Kidney (tissue), 14 donors: Measurements from ENCODE around the gene DDI2. TPM values are rescaled to one million over a fixed set of nuclear protein-coding genes. Genes with fewer than 3 reads are reported as not detected.

Experiments used
- DNase-seq, 5 donors: peaks; one replicate each; pipeline ENCODE4 v3.0.0-alpha.2; 2013 to 2020
- FAIRE-seq: peaks from 2 replicates; lab custom pipeline; 2012; peaks lifted over from hg19 to GRCh38; lab: Jason Lieb, UNC
- H3K27ac ChIP-seq, 2 donors: one replicate each; pipeline ENCODE4 v1.7.0; 2013; ENCODE audit warnings: low read depth in 2 of 2, low read length in 2 of 2, inconsistent platforms in 1 of 2
- H3K27me3 ChIP-seq: one replicate; pipeline ENCODE4 v1.7.1; 2013; ENCODE audit warnings: low read length, inconsistent platforms; ENCODE audit not compliant: control insufficient read depth, insufficient read depth
- H3K36me3 ChIP-seq, 3 donors: one replicate each; pipeline versions ENCODE4 v1.7.0 to v1.7.1; 2013; ENCODE audit warnings: low read length in 3 of 3, control low read depth in 1 of 3, inconsistent platforms in 1 of 3; ENCODE audit not compliant: insufficient read depth in 3 of 3, control insufficient read depth in 2 of 3
- H3K4me1 ChIP-seq, 3 donors: one replicate each; pipeline versions ENCODE4 v1.7.0 to v1.7.1; 2013; ENCODE audit warnings: low read length in 3 of 3, inconsistent platforms in 1 of 3, low read depth in 1 of 3; ENCODE audit not compliant: control insufficient read depth in 2 of 3, insufficient read depth in 2 of 3
- H3K4me3 ChIP-seq, 3 donors: one replicate each; pipeline versions ENCODE4 v1.7.0 to v1.8.1; 2013; ENCODE audit warnings: low read length in 3 of 3, control low read depth in 1 of 3, inconsistent platforms in 1 of 3
- H3K9ac ChIP-seq, 3 donors: one replicate each; pipeline versions ENCODE4 v1.7.0 to v1.7.1; 2013; ENCODE audit warnings: low read length in 3 of 3, control low read depth in 1 of 3, inconsistent platforms in 1 of 3
- H3K9me3 ChIP-seq, 3 donors: one replicate each; pipeline versions ENCODE4 v1.7.0 to v1.7.1; 2013; ENCODE audit warnings: low read length in 3 of 3, control low read depth in 1 of 3, inconsistent platforms in 1 of 3; ENCODE audit not compliant: control insufficient read depth in 2 of 3, insufficient read depth in 1 of 3
- intact Hi-C: fragments of 100-400 bp; cut with DNase I; formaldehyde crosslinking; loops from one replicate; pipeline ENCODE4 v1.11.1; 2022
- polyA plus RNA-seq: library from polyadenylated mRNA; stranded (reverse); fragments of 350-450 nt; fragmentation: Illumina TruSeq; extraction: RNeasy Lipid Tissue Mini Kit (QIAGEN cat#74804); gene quantifications from one replicate; pipeline ENCODE4 v1.2.3, GENCODE V29; 2014; ENCODE audit warnings: low read depth, low replicate concordance; ENCODE audit not compliant: insufficient read depth
- total RNA-seq: library from RNA; stranded (reverse); fragmentation: NEBNext Ultra II Directional; extraction: Animal tissue kit (Norgen Biotek cat#: 25700); gene quantifications from one replicate; pipeline ENCODE4 v1.2.1, GENCODE V29; 2021
- TF ChIP-seq, protein P1 (sequence below): IDR thresholded peaks from 3 replicates; pipeline ENCODE4 v1.5.1; 2012; ENCODE audit warnings: mild to moderate bottlenecking, moderate library complexity, borderline replicate concordance; ENCODE audit not compliant: insufficient read depth; ENCODE audit errors: extremely low read depth
- donor health status: control.
- donor health status: control.
- donor health status: control.
- donor health status: control.
- donor health status: control.
- donor health status: DM: yes; HTN: yes; CAD: no.
- donor health status: Normal renal cell carcinoma (clear cell type).

DDI2 gene
- total and polyA plus RNA-seq, 2 donors from 2014 or later, result 4.0 to 28.3 TPM

DNA sequence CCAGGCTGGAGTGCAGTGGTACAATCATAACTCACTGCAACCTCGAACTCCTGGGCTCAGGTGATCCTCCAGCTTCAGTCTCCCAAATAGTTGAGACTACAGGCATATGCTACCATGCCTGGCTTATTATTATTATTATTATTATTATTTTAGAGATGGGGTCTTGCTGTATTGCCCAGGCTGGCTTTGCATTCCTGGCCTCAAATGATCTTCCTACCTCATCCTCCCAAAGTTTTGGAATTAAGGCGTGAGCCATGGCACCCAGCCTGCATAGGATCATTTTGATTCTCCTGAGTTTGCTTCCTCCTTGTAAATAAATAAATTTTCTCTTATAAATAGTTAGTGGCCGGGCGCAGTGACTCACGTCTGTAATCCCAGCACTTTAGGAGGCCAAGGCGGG is 6.2 kb downstream of the DDI2 start:
- Histone ChIP-seq H3K9me3 (no peaks in the 10 kb centered on the region), H3K4me1 (peaks cover 2 to 31% (median 14%) of the 10 kb centered on the region in 3 donors)
- no peak for FAIRE-seq

DNA sequence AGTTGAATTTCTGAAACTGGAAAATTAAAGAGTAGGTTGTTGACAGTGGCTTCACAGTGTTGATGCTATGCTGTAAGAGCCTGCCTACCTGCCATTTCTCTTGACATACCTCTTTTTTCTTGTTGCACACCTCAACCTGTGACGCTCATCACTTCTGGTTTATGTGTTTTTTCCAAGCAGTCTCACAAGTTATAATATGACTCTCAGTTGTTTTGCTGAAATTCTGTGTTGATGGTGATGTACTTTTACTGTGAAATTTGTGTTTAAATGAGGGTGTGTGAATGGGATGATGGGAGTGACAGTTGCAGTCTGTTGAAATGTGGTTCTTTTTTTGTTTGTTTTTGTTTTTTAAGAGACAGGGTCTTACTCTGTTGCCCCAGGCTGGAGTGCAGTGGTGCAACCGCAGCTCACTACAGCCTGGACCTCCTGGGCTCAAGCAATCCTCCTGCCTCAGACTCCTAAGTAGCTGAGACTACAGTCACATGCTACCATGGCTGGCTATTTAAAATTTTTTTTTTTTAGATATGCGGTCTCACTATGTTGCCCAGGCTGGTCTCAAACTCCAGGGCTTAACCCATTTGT is 7.0 kb downstream of the DDI2 start:
- no peak for FAIRE-seq
- no peak overlapping the region for H3K27ac ChIP-seq
- H3K27me3 ChIP-seq, result no peaks in the 10 kb centered on the region
- intact Hi-C loops, result no loop called here
- no peak overlapping the region for H3K9ac ChIP-seq
- DNase-seq, result no peak
- H3K4me3 ChIP-seq, result no peak overlapping the region
- H3K4me1 ChIP-seq, result peaks cover 2 to 31% (median 14%) of the 10 kb centered on the region in 3 donors
- H3K36me3 ChIP-seq, result peaks cover 0 to 21% (median 7%) of the 10 kb centered on the region in 3 donors
- TF ChIP-seq, protein P1, sequence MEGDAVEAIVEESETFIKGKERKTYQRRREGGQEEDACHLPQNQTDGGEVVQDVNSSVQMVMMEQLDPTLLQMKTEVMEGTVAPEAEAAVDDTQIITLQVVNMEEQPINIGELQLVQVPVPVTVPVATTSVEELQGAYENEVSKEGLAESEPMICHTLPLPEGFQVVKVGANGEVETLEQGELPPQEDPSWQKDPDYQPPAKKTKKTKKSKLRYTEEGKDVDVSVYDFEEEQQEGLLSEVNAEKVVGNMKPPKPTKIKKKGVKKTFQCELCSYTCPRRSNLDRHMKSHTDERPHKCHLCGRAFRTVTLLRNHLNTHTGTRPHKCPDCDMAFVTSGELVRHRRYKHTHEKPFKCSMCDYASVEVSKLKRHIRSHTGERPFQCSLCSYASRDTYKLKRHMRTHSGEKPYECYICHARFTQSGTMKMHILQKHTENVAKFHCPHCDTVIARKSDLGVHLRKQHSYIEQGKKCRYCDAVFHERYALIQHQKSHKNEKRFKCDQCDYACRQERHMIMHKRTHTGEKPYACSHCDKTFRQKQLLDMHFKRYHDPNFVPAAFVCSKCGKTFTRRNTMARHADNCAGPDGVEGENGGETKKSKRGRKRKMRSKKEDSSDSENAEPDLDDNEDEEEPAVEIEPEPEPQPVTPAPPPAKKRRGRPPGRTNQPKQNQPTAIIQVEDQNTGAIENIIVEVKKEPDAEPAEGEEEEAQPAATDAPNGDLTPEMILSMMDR, result no peak
- H3K9me3 ChIP-seq, result no peaks in the 10 kb centered on the region

More for the DNA sequence above, 6.2 kb downstream of the DDI2 start:
- no peak overlapping the region for H3K9ac ChIP-seq
- no peak overlapping the region for H3K27ac ChIP-seq
- no peak overlapping the region for H3K4me3 ChIP-seq
- TF ChIP-seq, protein P1, result no peak
- no peak for DNase-seq
- intact Hi-C loops, result no loop called here
- peaks cover 0 to 15% (median 2%) of the 10 kb centered on the region in 3 donors for H3K36me3 ChIP-seq
- H3K27me3 ChIP-seq, result no peaks in the 10 kb centered on the region

GRCh38 chr1:15625056-15625917 is 8.0 kb downstream of the DDI2 start:
- Histone ChIP-seq H3K4me1 (peaks cover 2 to 31% (median 10%) of the 10 kb centered on the region in 3 donors), H3K9ac (no peak overlapping the region), H3K9me3 (no peaks in the 10 kb centered on the region), H3K36me3 (peaks cover 0 to 25% (median 8%) of the 10 kb centered on the region in 3 donors), H3K4me3 (no peak overlapping the region), H3K27me3 (no peaks in the 10 kb centered on the region), H3K27ac (peak overlapping the region in 1 of 2 donors; percentile 20)
- FAIRE-seq (no peak), DNase-seq (peak in 2 of 5 donors; percentile 17 to 44)
- TF ChIP-seq, protein P1, result no peak
- intact Hi-C loops, result no loop called here
